Kidney (tissue), 14 donors: Measurements from ENCODE around the gene ITPR1. TPM values are rescaled to one million over a fixed set of nuclear protein-coding genes. Genes with fewer than 3 reads are reported as not detected.
A peak's percentile ranks its signal among the peaks of the same experiment; 100 is the strongest.

Source experiments
- DNase-seq, 5 donors: peaks; one replicate each; pipeline ENCODE4 v3.0.0-alpha.2; 2013 to 2020
- FAIRE-seq: peaks from 2 replicates; lab custom pipeline; 2012; peaks lifted over from hg19 to GRCh38; lab: Jason Lieb, UNC
- H3K27ac ChIP-seq, 2 donors: one replicate each; pipeline ENCODE4 v1.7.0; 2013; ENCODE audit warnings: low read depth in 2 of 2, low read length in 2 of 2, inconsistent platforms in 1 of 2
- H3K27me3 ChIP-seq: one replicate; pipeline ENCODE4 v1.7.1; 2013; ENCODE audit warnings: low read length, inconsistent platforms; ENCODE audit not compliant: control insufficient read depth, insufficient read depth
- H3K36me3 ChIP-seq, 3 donors: one replicate each; pipeline versions ENCODE4 v1.7.0 to v1.7.1; 2013; ENCODE audit warnings: low read length in 3 of 3, control low read depth in 1 of 3, inconsistent platforms in 1 of 3; ENCODE audit not compliant: insufficient read depth in 3 of 3, control insufficient read depth in 2 of 3
- H3K4me1 ChIP-seq, 3 donors: one replicate each; pipeline versions ENCODE4 v1.7.0 to v1.7.1; 2013; ENCODE audit warnings: low read length in 3 of 3, inconsistent platforms in 1 of 3, low read depth in 1 of 3; ENCODE audit not compliant: control insufficient read depth in 2 of 3, insufficient read depth in 2 of 3
- H3K4me3 ChIP-seq, 3 donors: one replicate each; pipeline versions ENCODE4 v1.7.0 to v1.8.1; 2013; ENCODE audit warnings: low read length in 3 of 3, control low read depth in 1 of 3, inconsistent platforms in 1 of 3
- H3K9ac ChIP-seq, 3 donors: one replicate each; pipeline versions ENCODE4 v1.7.0 to v1.7.1; 2013; ENCODE audit warnings: low read length in 3 of 3, control low read depth in 1 of 3, inconsistent platforms in 1 of 3
- H3K9me3 ChIP-seq, 3 donors: one replicate each; pipeline versions ENCODE4 v1.7.0 to v1.7.1; 2013; ENCODE audit warnings: low read length in 3 of 3, control low read depth in 1 of 3, inconsistent platforms in 1 of 3; ENCODE audit not compliant: control insufficient read depth in 2 of 3, insufficient read depth in 1 of 3
- CTCF ChIP-seq: IDR thresholded peaks from 3 replicates; pipeline ENCODE4 v1.5.1; 2012; ENCODE audit warnings: mild to moderate bottlenecking, moderate library complexity, borderline replicate concordance; ENCODE audit not compliant: insufficient read depth; ENCODE audit errors: extremely low read depth
- intact Hi-C: fragments of 100-400 bp; cut with DNase I; formaldehyde crosslinking; loops from one replicate; pipeline ENCODE4 v1.11.1; 2022
- polyA plus RNA-seq: library from polyadenylated mRNA; stranded (reverse); fragments of 350-450 nt; fragmentation: Illumina TruSeq; extraction: RNeasy Lipid Tissue Mini Kit (QIAGEN cat#74804); gene quantifications from one replicate; pipeline ENCODE4 v1.2.3, GENCODE V29; 2014; ENCODE audit warnings: low read depth, low replicate concordance; ENCODE audit not compliant: insufficient read depth
- total RNA-seq: library from RNA; stranded (reverse); fragmentation: NEBNext Ultra II Directional; extraction: Animal tissue kit (Norgen Biotek cat#: 25700); gene quantifications from one replicate; pipeline ENCODE4 v1.2.1, GENCODE V29; 2021
- donor health status: control.
- donor health status: control.
- donor health status: control.
- donor health status: control.
- donor health status: control.
- donor health status: DM: yes; HTN: yes; CAD: no.
- donor health status: Normal renal cell carcinoma (clear cell type).

The ITPR1 gene
- total and polyA plus RNA-seq, 2 donors from 2014 or later, result 30.2 to 81.2 TPM

- H3K9ac ChIP-seq, result no peak overlapping the region
- DNase-seq (no peak), FAIRE-seq (no peak)
- H3K4me3 ChIP-seq, result no peak overlapping the region
- H3K9me3 ChIP-seq, result no peaks in the 10 kb centered on the region
- H3K27me3 ChIP-seq, result no peaks in the 10 kb centered on the region
- H3K36me3 ChIP-seq, result no peaks in the 10 kb centered on the region
- intact Hi-C loops, result no loop called here
- peak overlapping the region in 1 of 2 donors; percentile 7 for H3K27ac ChIP-seq
- H3K4me1 ChIP-seq, result peaks cover 5 to 10% (median 7%) of the 10 kb centered on the region in 3 donors
- no peak for TF ChIP-seq CTCF
Measured at GRCh38 chr3:4551794-4552442, 58.8 kb downstream of the ITPR1 start.

DNA sequence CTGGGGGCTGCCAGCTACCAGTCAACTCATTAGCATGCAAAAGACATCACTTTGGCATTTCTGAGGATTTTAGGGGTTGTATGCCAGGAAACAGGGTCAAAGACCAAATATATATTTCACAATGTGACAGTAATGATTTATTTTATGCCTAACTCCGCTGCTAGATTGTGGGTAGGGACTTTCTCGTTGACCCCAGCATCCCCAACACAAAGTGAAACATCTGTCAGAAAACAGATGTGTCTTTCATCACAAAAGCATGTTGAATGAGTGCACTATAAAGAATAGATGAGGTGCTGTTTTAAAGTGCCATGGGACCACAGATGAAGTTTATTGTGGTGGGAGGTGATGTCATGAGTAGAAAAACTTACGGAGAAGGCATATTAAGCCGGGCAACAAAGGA is 59.7 kb downstream of the ITPR1 start:
- Histone ChIP-seq H3K36me3 (no peaks in the 10 kb centered on the region), H3K27me3 (no peaks in the 10 kb centered on the region), H3K4me3 (no peak overlapping the region), H3K9ac (no peak overlapping the region), H3K4me1 (peaks cover 5 to 10% (median 7%) of the 10 kb centered on the region in 3 donors), H3K27ac (no peak overlapping the region), H3K9me3 (no peaks in the 10 kb centered on the region)
- FAIRE-seq, result no peak
- TF ChIP-seq CTCF, result no peak
- intact Hi-C loops, result no loop called here
- no peak for DNase-seq

DNA sequence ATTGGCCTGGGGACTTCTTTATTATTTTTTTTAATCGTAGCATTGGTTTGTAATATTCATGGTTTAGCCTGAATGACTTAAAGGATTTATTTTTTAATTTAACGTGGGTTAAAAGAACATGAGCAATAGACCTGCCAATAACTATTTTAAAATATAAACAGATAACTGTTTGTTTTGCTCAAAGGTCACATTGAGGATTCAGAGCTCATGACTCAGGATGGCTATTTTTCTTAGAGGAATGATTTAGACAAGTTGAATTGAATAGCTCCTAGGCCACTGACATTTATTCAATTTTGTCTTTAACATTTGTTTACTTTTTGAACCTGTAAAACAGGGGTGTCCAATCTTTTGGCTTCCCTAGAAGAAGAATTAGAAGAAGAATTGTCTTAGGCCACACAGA is 68.5 kb downstream of the ITPR1 start:
- Histone ChIP-seq H3K27me3 (no peaks in the 10 kb centered on the region), H3K36me3 (no peaks in the 10 kb centered on the region), H3K4me3 (no peak overlapping the region), H3K27ac (no peak overlapping the region), H3K9me3 (no peaks in the 10 kb centered on the region), H3K4me1 (peaks cover 0 to 9% (median 0%) of the 10 kb centered on the region in 3 donors), H3K9ac (no peak overlapping the region)
- TF ChIP-seq CTCF, result no peak
- DNase-seq (no peak), FAIRE-seq (no peak)
- intact Hi-C loops, result no loop called here
